Measurements from ENCODE around the gene ZBTB46. TPM values are rescaled to one million over a fixed set of nuclear protein-coding genes. Genes with fewer than 3 reads are reported as not detected.

The ZBTB46 gene
- polyA plus RNA-seq, 3 donors, result 0.07 to 2.3 (median 0.37) TPM

GRCh38 chr20:63747622-63748069, 83.4 kb downstream of the ZBTB46 start:
- Histone ChIP-seq H3K36me3 (replicated peaks in 1 of 2; ENCODE audit: control insufficient read depth in 1 of 2, insufficient read depth in 2 of 2, low read length in 2 of 2) (peaks cover 0 to 9% of the 10 kb centered on the region in 2 donors), H3K27ac (ENCODE audit: low read depth in 1 of 2, low read length in 2 of 2) (no peak overlapping the region)
- no peaks in the 10 kb centered on the region for H3K9me3 Mint-ChIP-seq

GRCh38 chr20:63746751-63747315, 84.2 kb downstream of the ZBTB46 start:
- Histone ChIP-seq H3K27ac (ENCODE audit: low read depth in 1 of 2, low read length in 2 of 2) (no peak overlapping the region), H3K4me3 (replicated peaks in 1 of 3; ENCODE audit: low read depth in 2 of 3, low read length in 3 of 3) (no peak overlapping the region), H3K4me2 (replicated peaks; ENCODE audit: extremely low read depth, low read length, poor library complexity, severe bottlenecking) (no peak overlapping the region), H3K79me2 (ENCODE audit: insufficient read depth, low read length) (no peaks in the 10 kb centered on the region), H3K9ac (ENCODE audit: insufficient read depth, low read length, poor library complexity, severe bottlenecking) (no peak overlapping the region), H3K4me1 (ENCODE audit: control insufficient read depth in 1 of 2, insufficient read depth in 2 of 2, low read length in 2 of 2) (no peaks in the 10 kb centered on the region), H2AFZ (ENCODE audit: insufficient read depth, low read depth, low read length, poor library complexity, severe bottlenecking) (no peak overlapping the region), H3K27me3 (ENCODE audit: control insufficient read depth in 2 of 2, insufficient read depth in 2 of 2, low read length in 2 of 2) (no peaks in the 10 kb centered on the region), H3K36me3 (replicated peaks in 1 of 2; ENCODE audit: control insufficient read depth in 1 of 2, insufficient read depth in 2 of 2, low read length in 2 of 2) (peaks cover 0 to 9% of the 10 kb centered on the region in 2 donors), H3K9me3 (replicated peaks in 1 of 2; ENCODE audit: control insufficient read depth in 1 of 2, insufficient read depth in 1 of 2, low read length in 2 of 2) (no peaks in the 10 kb centered on the region), H4K20me1 (ENCODE audit: insufficient read depth, low read length) (no peaks in the 10 kb centered on the region)
- no peak overlapping the region for H3K4me3 Mint-ChIP-seq
- H3K27me3 Mint-ChIP-seq (ENCODE audit: low read depth in 3 of 3), result peaks cover 2 to 4% (median 3%) of the 10 kb centered on the region in 3 donors
- TF ChIP-seq CTCF (IDR thresholded peaks at IDR 0.05), result no peak
- H3K36me3 Mint-ChIP-seq, result peaks cover 2 to 8% of the 10 kb centered on the region in 2 donors
- H3K27ac Mint-ChIP-seq, result no peak overlapping the region
- no peaks in the 10 kb centered on the region for H3K9me3 Mint-ChIP-seq
- intact Hi-C loops (cut with micrococcal nuclease), result no loop called here
- DNase-seq, result no peak
- 96% methylated on average over 36 of the region's 47 CpGs for WGBS (ENCODE audit: insufficient coverage)
- H3K4me1 Mint-ChIP-seq, result no peaks in the 10 kb centered on the region

More at GRCh38 chr20:63747622-63748069, 83.4 kb downstream of the ZBTB46 start:
- Histone ChIP-seq H3K27me3 (ENCODE audit: control insufficient read depth in 2 of 2, insufficient read depth in 2 of 2, low read length in 2 of 2) (no peaks in the 10 kb centered on the region), H3K4me2 (replicated peaks; ENCODE audit: extremely low read depth, low read length, poor library complexity, severe bottlenecking) (no peak overlapping the region), H3K4me3 (replicated peaks in 1 of 3; ENCODE audit: low read depth in 2 of 3, low read length in 3 of 3) (no peak overlapping the region), H3K9me3 (replicated peaks in 1 of 2; ENCODE audit: control insufficient read depth in 1 of 2, insufficient read depth in 1 of 2, low read length in 2 of 2) (no peaks in the 10 kb centered on the region), H3K9ac (ENCODE audit: insufficient read depth, low read length, poor library complexity, severe bottlenecking) (no peak overlapping the region), H3K79me2 (ENCODE audit: insufficient read depth, low read length) (no peaks in the 10 kb centered on the region), H2AFZ (ENCODE audit: insufficient read depth, low read depth, low read length, poor library complexity, severe bottlenecking) (no peak overlapping the region), H4K20me1 (ENCODE audit: insufficient read depth, low read length) (no peaks in the 10 kb centered on the region), H3K4me1 (ENCODE audit: control insufficient read depth in 1 of 2, insufficient read depth in 2 of 2, low read length in 2 of 2) (no peaks in the 10 kb centered on the region)
- peaks cover 2 to 8% of the 10 kb centered on the region in 2 donors for H3K36me3 Mint-ChIP-seq
- WGBS (ENCODE audit: insufficient coverage), result 83% methylated on average over 9 of the region's 13 CpGs
- H3K4me1 Mint-ChIP-seq, result no peaks in the 10 kb centered on the region
- no peak for DNase-seq
- H3K4me3 Mint-ChIP-seq, result no peak overlapping the region
- intact Hi-C loops (cut with micrococcal nuclease), result no loop called here
- H3K27me3 Mint-ChIP-seq (ENCODE audit: low read depth in 3 of 3), result peaks cover 2 to 4% (median 3%) of the 10 kb centered on the region in 3 donors
- H3K27ac Mint-ChIP-seq, result no peak overlapping the region
- TF ChIP-seq CTCF (IDR thresholded peaks at IDR 0.05), result no peak
